Cerebellar nuclear complex (tissue), 1 donor: ENCODE measurements around the gene PCDHB8.
"Not testable (repeated sequence)": the region's sequence is repeated elsewhere in the genome, so short reads cannot be mapped to it uniquely, and the experiment has no call there.

Source experiments
- DNase-seq, 2 experiments: peaks; one replicate each; lab custom pipeline; 2025; lab: John Stamatoyannopoulos, UW

Gene PCDHB8

DNA sequence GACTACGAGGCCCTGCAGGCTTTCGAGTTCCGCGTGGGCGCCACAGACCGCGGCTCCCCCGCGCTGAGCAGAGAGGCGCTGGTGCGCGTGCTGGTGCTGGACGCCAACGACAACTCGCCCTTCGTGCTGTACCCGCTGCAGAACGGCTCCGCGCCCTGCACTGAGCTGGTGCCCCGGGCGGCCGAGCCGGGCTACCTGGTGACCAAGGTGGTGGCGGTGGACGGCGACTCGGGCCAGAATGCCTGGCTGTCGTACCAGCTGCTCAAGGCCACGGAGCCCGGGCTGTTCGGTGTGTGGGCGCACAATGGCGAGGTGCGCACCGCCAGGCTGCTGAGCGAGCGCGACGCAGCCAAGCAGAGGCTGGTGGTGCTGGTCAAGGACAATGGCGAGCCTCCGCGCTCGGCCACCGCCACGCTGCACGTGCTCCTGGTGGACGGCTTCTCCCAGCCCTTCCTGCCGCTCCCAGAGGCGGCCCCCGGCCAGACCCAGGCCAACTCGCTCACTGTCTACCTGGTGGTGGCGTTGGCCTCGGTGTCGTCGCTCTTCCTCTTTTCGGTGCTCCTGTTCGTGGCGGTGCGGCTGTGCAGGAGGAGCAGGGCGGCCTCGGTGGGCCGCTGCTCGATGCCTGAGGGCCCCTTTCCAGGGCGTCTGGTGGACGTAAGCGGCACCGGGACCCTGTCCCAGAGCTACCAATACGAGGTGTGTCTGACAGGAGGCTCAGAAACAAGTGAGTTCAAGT lies 6.7 kb downstream of the PCDHB8 start:
- not testable (repeated sequence) for DNase-seq

DNA sequence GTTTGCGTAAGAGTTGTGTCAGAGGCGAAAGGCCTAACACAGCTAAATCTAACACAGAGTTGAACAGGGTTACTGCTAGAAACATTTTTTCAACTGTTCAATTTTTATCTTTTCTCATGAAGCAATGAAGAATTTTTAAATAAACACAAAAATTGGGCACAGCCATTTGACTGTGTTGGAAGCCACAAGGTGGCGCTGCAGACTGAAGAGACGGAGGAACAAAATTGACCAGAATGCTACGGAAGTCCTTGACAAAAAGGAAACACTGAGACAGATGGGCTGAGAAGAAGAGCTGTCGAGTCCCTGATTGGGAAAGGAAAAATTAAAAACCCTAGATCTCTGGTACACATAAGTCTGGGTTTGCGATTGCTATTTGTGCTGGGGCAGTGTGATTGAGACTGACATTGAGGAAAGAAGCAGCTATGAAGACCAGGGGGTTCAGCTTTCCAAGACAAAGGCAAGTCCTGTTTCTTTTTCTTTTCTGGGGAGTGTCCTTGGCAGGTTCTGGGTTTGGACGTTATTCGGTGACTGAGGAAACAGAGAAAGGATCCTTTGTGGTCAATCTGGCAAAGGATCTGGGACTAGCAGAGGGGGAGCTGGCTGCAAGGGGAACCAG lies 9.4 kb downstream of the PCDHB8 start, which contains the start of gene PCDHB9:
Gene PCDHB9, plus strand, starts transcription at position 265 of the 616 bp plus-strand sequence. Its CDS starts 158 bp downstream, at position 423.
- no peak for DNase-seq

- DNase-seq, result not testable (repeated sequence)
These were observed 11.1 kb downstream of the PCDHB8 start for GRCh38 chr5:141188682-141189081.

- DNase-seq, result not testable (repeated sequence)
These were observed 11.5 kb downstream of the PCDHB8 start for GRCh38 chr5:141189131-141189530.

- DNase-seq, result no peak
These were observed 14.6 kb downstream of the PCDHB8 start, which contains the start of gene PCDHB10 for GRCh38 chr5:141192110-141192725. PCDHB10 (plus strand) TSS chr5:141192353; CDS start chr5:141192553, 200 bp downstream.

DNA sequence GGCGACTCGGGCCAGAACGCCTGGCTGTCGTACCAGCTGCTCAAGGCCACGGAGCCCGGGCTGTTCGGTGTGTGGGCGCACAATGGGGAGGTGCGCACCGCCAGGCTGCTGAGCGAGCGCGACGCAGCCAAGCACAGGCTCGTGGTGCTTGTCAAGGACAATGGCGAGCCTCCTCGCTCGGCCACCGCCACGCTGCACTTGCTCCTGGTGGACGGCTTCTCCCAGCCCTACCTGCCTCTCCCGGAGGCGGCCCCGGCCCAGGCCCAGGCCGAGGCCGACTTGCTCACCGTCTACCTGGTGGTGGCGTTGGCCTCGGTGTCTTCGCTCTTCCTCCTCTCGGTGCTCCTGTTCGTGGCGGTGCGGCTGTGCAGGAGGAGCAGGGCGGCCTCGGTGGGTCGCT lies 16.7 kb downstream of the PCDHB8 start:
- DNase-seq, result not testable (repeated sequence)

DNA sequence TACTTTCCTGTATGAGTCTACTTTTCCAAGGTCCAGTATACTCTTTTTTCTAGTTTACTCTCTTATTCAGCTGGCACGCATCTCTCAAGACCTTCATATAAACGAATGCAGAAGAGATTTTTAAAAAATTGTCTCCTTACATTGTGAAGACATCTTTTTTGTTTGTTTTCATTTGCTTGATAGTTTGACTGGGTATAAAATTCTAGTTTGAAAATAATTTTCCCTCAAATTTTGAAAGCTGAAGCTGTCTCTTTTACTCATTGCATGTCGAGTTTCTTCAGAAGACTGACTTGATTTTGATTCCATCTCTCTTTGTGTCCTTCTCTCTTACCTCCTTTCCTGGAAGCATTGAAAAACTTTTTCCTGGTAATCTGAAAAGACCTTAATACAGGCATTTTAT lies 18.8 kb downstream of the PCDHB8 start:
- DNase-seq, result no peak

DNA sequence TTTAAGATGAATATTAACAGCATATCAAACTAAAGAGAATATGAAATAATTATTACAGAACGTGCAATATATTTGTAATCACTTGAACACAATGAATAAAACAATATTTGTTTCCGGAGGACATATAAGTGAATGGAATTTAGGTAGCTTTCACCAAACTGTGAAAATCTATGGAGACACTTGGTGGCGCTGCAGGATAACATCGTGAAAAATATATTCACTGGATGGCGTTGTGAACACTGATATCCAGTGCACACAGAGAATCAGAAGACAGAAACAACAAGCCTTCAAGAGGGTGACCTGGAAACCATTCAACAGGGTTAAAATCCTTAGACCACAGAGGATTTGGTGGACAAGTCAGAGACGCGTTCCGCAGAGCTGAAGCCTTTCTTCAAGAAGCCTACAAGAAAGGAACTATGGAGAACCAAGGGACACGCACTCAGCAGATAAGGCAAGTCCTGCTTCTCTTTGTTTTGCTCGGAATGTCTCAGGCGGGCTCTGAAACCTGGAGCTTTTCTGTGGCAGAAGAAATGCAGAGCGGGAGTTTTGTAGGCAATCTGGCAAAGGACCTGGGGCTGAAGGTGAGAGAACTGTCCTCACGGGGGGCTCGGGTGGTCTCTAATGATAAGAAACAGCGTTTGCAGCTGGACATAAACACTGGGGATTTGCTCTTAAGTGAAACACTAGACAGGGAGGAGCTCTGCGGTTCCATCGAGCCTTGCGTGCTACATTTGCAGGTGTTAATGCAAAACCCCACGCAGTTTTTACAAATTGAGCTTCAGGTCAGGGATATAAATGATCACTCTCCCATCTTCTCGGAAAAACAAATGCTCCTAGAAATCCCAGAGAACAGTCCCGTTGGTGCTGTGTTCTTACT lies 22.0 kb downstream of the PCDHB8 start, which contains the start of gene PCDHB11:
Gene PCDHB11, plus strand, starts transcription at position 269 of the 877 bp plus-strand sequence. Its CDS starts 148 bp downstream, at position 417.
- no peak for DNase-seq

GRCh38 chr5:141201126-141201525 lies 23.5 kb downstream of the PCDHB8 start:
- DNase-seq, result not testable (repeated sequence)

DNA sequence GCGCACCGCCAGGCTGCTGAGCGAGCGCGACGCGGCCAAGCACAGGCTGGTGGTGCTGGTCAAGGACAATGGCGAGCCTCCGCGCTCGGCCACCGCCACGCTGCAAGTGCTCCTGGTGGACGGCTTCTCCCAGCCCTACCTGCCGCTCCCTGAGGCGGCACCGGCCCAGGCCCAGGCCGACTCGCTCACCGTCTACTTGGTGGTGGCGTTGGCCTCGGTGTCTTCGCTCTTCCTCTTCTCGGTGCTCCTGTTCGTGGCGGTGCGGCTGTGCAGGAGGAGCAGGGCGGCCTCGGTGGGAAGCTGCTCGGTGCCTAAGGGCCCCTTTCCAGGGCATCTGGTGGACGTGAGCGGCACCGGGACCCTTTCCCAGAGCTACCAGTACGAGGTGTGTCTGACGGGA lies 24.1 kb downstream of the PCDHB8 start:
- DNase-seq, result not testable (repeated sequence)

DNA sequence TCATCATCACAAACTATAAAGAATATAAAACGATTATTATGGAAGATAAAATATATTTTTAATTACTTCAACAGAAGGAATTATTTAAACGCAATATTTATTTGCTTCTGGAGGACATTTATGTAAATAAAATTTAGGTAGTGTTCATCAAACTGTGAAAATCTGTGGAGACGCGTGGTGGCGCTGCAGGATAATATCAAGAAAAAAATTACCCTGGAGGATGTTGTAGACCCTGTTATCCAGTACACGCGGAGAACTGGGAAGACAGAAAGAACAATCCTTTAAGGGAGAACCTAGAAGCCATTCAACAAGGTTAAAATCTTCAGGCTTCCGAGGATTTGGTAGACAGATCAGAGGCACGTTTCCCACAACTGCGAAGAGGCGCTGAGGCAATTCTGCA lies 30.9 kb downstream of the PCDHB8 start, which contains the start of gene PCDHB12:
Gene PCDHB12, plus strand, starts transcription at position 242 of the 400 bp plus-strand sequence. CDS start 189 bp downstream, outside the sequence.
- DNase-seq, result no peak

GRCh38 chr5:141210281-141210680 lies 32.7 kb downstream of the PCDHB8 start:
- not testable (repeated sequence) for DNase-seq

DNA sequence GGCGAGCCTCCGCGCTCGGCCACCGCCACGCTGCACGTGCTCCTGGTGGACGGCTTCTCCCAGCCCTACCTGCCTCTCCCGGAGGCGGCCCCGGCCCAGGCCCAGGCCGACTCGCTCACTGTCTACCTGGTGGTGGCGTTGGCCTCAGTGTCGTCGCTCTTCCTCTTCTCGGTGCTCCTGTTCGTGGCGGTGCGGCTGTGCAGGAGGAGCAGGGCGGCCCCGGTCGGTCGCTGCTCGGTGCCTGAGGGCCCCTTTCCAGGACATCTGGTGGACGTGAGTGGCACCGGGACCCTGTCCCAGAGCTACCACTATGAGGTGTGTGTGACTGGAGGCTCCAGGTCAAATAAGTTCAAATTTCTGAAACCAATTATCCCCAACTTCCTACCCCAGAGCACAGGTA lies 33.3 kb downstream of the PCDHB8 start:
- DNase-seq, result not testable (repeated sequence)

- not testable (repeated sequence) for DNase-seq
These were observed 36.2 kb downstream of the PCDHB8 start, which contains the start of gene PCDHB13 for GRCh38 chr5:141213656-141214339. PCDHB13 (plus strand) TSS chr5:141213919; CDS start chr5:141214124, 205 bp downstream.

- DNase-seq, result not testable (repeated sequence)
These were observed 37.0 kb downstream of the PCDHB8 start for GRCh38 chr5:141214583-141214982.

DNA sequence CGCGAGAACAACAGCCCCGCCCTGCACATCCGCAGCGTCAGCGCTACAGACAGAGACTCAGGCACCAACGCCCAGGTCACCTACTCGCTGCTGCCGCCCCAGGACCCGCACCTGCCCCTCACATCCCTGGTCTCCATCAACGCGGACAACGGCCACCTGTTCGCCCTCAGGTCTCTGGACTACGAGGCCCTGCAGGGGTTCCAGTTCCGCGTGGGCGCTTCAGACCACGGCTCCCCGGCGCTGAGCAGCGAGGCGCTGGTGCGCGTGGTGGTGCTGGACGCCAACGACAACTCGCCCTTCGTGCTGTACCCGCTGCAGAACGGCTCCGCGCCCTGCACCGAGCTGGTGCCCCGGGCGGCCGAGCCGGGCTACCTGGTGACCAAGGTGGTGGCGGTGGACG lies 37.9 kb downstream of the PCDHB8 start:
- not testable (repeated sequence) for DNase-seq

DNA sequence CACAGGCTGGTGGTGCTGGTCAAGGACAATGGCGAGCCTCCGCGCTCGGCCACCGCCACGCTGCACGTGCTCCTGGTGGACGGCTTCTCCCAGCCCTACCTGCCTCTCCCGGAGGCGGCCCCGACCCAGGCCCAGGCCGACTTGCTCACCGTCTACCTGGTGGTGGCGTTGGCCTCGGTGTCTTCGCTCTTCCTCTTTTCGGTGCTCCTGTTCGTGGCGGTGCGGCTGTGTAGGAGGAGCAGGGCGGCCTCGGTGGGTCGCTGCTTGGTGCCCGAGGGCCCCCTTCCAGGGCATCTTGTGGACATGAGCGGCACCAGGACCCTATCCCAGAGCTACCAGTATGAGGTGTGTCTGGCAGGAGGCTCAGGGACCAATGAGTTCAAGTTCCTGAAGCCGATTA lies 38.4 kb downstream of the PCDHB8 start:
- not testable (repeated sequence) for DNase-seq

GRCh38 chr5:141223112-141223783 lies 45.7 kb downstream of the PCDHB8 start, which contains the start of gene PCDHB14:
PCDHB14 (plus strand) TSS chr5:141223343; CDS start chr5:141223506, 163 bp downstream.
- DNase-seq, result no peak

DNA sequence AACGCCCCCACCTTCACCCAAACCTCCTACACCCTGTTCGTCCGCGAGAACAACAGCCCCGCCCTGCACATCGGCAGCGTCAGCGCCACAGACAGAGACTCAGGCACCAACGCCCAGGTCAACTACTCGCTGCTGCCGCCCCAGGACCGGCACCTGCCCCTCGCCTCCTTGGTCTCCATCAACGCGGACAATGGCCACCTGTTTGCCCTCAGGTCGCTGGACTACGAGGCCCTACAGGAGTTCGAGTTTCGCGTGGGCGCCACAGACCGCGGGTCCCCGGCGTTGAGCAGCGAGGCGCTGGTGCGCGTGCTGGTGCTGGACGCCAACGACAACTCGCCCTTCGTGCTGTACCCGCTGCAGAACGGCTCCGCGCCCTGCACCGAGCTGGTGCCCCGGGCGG lies 47.3 kb downstream of the PCDHB8 start:
- not testable (repeated sequence) for DNase-seq

DNA sequence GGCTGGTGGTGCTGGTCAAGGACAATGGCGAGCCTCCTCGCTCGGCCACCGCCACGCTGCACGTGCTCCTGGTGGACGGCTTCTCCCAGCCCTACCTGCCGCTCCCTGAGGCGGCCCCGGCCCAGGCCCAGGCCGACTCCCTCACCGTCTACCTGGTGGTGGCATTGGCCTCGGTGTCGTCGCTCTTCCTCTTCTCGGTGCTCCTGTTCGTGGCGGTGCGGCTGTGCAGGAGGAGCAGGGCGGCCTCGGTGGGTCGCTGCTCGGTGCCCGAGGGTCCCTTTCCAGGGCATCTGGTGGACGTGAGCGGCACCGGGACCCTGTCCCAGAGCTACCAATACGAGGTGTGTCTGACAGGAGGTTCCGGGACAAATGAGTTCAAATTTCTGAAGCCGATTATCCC lies 47.8 kb downstream of the PCDHB8 start:
- not testable (repeated sequence) for DNase-seq
